Gastrocnemius medialis (tissue), 4 donors: ENCODE data around the gene MRC2. TPM values are rescaled to one million over a fixed set of nuclear protein-coding genes. Genes with fewer than 3 reads are reported as not detected.

Source experiments
- ATAC-seq, 2 donors: fragments of 150-250 bp; one replicate each; pipeline ENCODE4 v1.9.1; 2016
- DNase-seq, 2 donors: peaks; one replicate each; pipeline ENCODE4 v3.0.0-alpha.2; 2019
- H3K27ac ChIP-seq, 4 donors: fragments of 200-600 bp; sonication (generic); 1 replicate in 1 of 4; 2 replicates in 3 of 4; pipeline ENCODE4 v1.5.1; 2016 to 2018; ENCODE audit warnings: mild to moderate bottlenecking in 2 of 4, moderate library complexity in 1 of 4
- H3K27me3 ChIP-seq, 3 donors: fragments of 200-600 bp; sonication (generic) in 2 of 3; 1 replicate in 1 of 3; 2 replicates in 2 of 3; pipeline versions ENCODE4 v1.5.1 to v1.6.0; 2016 to 2019; ENCODE audit warnings: mild to moderate bottlenecking in 1 of 3, moderate library complexity in 1 of 3
- H3K36me3 ChIP-seq, 2 donors: fragments of 200-600 bp; sonication (generic) in 1 of 2; one replicate each; pipeline ENCODE4 v1.5.1; 2017 to 2018
- H3K4me1 ChIP-seq, 2 donors: fragments of 200-600 bp; sonication (generic) in 1 of 2; one replicate each; pipeline ENCODE4 v1.5.1; 2016 to 2017; ENCODE audit warnings: mild to moderate bottlenecking in 2 of 2
- H3K4me3 ChIP-seq, 4 donors: fragments of 200-600 bp; sonication (generic) in 3 of 4; 1 replicate in 1 of 4; 2 replicates in 3 of 4; pipeline ENCODE4 v1.5.1; 2016 to 2019; ENCODE audit warnings: mild to moderate bottlenecking in 2 of 4
- H3K9me3 ChIP-seq, 3 donors: fragments of 200-600 bp; sonication (generic) in 2 of 3; 1 replicate in 1 of 3; 2 replicates in 2 of 3; pipeline ENCODE4 v1.5.1; 2016 to 2019
- POLR2A ChIP-seq, 2 donors: fragments of 450-650 bp; IDR thresholded peaks; one replicate each; pipeline ENCODE4 v1.6.1; 2017; ENCODE audit warnings: antibody characterized with exemption in 2 of 2, mild to moderate bottlenecking in 2 of 2, moderate library complexity in 2 of 2
- in situ Hi-C, 4 donors: fragments of 200-750 bp; cut with MboI; loops; one replicate each; pipeline versions ENCODE4 v1.15.0 to v1.8.0; 2017; ENCODE audit warnings: low sequenced_read_pairs in 4 of 4
- intact Hi-C: fragments of 100-400 bp; cut with DNase I; formaldehyde crosslinking; loops from one replicate; pipeline ENCODE4 v1.15.1; 2023; ENCODE audit warnings: low total_unique reads
- total RNA-seq, 4 donors: library from RNA; depleted of rRNA; stranded (reverse); fragments of >200 nt; gene quantifications; one replicate each; pipeline versions ENCODE4 v1.1.0 to v1.2.3, GENCODE V29; 2016
- TF ChIP-seq, protein P1 (sequence below), 5 experiments: fragments of 450-650 bp in 3 of 5; fragments of 200-600 bp in 2 of 5; sonication (generic) in 2 of 5; IDR thresholded peaks in 4 of 5; conservative IDR thresholded peaks in 1 of 5; 1 replicate in 4 of 5; 2 replicates in 1 of 5; pipeline ENCODE4 v1.5.1; 2016 to 2019; ENCODE audit warnings: antibody characterized with exemption in 5 of 5, mild to moderate bottlenecking in 3 of 5, moderate library complexity in 3 of 5

Gene MRC2
- total RNA-seq, 4 donors from 2014 or later = 4.8 to 15.0 (median 5.5) TPM

DNA sequence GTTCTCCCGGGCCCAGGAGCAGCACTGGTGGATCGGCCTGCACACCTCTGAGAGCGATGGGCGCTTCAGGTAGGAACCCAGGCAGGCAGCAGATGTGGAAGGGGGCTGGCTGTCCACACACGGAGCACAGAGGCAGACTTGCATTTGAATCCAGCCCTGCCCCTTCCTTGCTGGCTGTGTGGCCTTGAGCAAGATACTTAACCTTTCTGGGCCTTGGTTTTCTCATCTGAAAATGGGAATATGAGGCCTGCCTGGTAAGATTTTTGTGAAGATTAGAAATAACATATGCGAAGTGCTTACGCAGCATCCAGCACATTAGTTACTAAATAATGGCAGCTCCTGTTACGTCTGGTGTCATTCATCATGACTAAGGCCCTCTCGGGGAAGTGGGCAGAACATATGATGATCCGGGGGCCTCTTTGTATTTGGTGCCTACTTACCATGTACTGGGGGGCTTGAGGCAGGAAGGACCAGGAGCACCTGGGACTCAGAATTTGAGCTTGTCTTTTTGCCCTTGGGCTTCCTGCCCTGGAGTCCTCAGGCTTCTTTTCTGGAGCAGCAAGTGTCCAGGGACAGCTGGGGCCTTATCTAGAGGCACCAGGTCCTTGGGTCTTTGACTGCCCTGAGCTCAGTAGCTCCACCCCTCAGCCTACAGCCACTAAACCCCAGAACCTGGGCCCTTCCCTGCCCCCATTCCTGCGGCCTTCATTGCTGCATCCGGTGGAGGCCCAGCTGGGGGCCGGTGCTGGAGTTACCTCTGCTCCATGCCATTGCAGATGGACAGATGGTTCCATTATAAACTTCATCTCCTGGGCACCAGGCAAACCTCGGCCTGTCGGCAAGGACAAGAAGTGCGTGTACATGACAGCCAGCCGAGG, 53.8 kb downstream of the MRC2 start:
- Histone ChIP-seq H3K9me3 (no peaks in the 10 kb centered on the region), H3K27ac (no peak overlapping the region), H3K4me1 (no peaks in the 10 kb centered on the region), H3K4me3 (no peak overlapping the region), H3K36me3 (no peaks in the 10 kb centered on the region), H3K27me3 (no peaks in the 10 kb centered on the region)
- no peak for TF ChIP-seq POLR2A (IDR thresholded peaks at IDR 0.05)
- TF ChIP-seq, protein P1, sequence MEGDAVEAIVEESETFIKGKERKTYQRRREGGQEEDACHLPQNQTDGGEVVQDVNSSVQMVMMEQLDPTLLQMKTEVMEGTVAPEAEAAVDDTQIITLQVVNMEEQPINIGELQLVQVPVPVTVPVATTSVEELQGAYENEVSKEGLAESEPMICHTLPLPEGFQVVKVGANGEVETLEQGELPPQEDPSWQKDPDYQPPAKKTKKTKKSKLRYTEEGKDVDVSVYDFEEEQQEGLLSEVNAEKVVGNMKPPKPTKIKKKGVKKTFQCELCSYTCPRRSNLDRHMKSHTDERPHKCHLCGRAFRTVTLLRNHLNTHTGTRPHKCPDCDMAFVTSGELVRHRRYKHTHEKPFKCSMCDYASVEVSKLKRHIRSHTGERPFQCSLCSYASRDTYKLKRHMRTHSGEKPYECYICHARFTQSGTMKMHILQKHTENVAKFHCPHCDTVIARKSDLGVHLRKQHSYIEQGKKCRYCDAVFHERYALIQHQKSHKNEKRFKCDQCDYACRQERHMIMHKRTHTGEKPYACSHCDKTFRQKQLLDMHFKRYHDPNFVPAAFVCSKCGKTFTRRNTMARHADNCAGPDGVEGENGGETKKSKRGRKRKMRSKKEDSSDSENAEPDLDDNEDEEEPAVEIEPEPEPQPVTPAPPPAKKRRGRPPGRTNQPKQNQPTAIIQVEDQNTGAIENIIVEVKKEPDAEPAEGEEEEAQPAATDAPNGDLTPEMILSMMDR (IDR thresholded peaks at IDR 0.05 in 4 of 5, conservative IDR thresholded peaks at IDR 0.05 in 1 of 5) = no peak
- ATAC-seq = no peak
- in situ Hi-C loops = loop anchor here in 1 of 4 donors (25.0 kb wide), 1 partner anchor 831 kb away; the partner anchor contains the start of gene KCNH6
- intact Hi-C loops = no loop called here
- DNase-seq = no peak

DNA sequence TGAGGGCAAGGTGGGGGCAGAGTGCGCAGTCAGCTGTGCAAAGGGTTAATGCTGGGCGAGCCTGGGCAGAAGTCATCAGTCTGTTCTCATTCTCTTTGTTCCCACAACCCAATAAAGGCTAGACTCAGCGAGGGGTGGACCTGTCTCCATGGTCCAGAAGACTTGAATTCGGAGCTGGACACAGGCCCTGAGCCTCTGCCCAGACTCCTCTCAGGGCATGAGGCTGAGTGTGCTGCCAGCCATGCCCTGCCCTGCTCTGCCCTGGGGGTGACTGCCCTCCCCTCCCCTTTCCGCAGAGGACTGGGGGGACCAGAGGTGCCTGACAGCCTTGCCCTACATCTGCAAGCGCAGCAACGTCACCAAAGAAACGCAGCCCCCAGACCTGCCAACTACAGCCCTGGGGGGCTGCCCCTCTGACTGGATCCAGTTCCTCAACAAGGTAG, 54.5 kb downstream of the MRC2 start:
- H3K27ac ChIP-seq = no peak overlapping the region
- no peak overlapping the region for H3K4me3 ChIP-seq
- intact Hi-C loops = no loop called here
- H3K36me3 ChIP-seq = no peaks in the 10 kb centered on the region
- no peaks in the 10 kb centered on the region for H3K4me1 ChIP-seq
- in situ Hi-C loops = loop anchor here in 1 of 4 donors (25.0 kb wide), 1 partner anchor 830 kb away; the partner anchor contains the start of gene KCNH6
- ATAC-seq (no peak), DNase-seq (no peak)
- H3K27me3 ChIP-seq = no peaks in the 10 kb centered on the region
- no peak for TF ChIP-seq POLR2A (IDR thresholded peaks at IDR 0.05)
- TF ChIP-seq, protein P1 (IDR thresholded peaks at IDR 0.05 in 4 of 5, conservative IDR thresholded peaks at IDR 0.05 in 1 of 5) = no peak
- no peaks in the 10 kb centered on the region for H3K9me3 ChIP-seq

DNA sequence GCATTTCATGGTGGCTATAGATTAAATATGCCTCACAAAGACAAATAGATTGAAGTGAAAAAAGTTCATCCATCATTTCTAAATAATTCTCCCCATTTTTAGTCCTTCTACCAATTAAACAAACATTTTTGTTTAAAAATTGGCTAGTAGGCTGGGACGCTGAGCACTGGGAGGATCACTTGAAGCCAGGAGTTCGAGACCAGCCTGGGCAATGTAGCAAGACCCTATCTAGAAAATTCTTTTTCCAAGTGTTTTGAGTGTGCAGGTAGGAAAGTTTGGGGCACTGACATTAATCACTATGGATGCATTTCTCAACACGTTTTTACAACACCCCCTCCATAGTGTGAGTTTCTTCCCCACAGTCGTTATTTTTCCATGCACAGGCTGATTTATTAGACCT, 56.7 kb downstream of the MRC2 start:
- ATAC-seq = no peak
- H3K9me3 ChIP-seq = no peaks in the 10 kb centered on the region

DNA sequence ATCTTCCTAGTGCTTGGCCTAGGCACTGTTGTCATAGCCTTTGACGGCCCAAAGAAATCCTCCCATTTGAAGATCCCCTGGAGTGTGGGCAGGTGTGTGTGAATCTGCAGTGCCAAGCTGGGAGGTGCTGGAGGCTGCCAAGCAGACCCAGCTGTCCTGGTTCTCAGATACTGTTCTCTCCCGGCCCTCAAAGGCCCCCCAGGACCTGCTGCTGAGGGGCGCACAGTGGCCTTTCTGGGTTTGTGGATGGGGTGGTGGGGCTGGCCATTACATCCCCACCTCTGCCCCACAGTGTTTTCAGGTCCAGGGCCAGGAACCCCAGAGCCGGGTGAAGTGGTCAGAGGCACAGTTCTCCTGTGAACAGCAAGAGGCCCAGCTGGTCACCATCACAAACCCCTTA, 60.5 kb downstream of the MRC2 start:
- Histone ChIP-seq H3K36me3 (no peaks in the 10 kb centered on the region), H3K4me3 (no peak overlapping the region), H3K9me3 (no peaks in the 10 kb centered on the region), H3K27me3 (no peaks in the 10 kb centered on the region), H3K4me1 (no peaks in the 10 kb centered on the region), H3K27ac (no peak overlapping the region)
- no peak for ATAC-seq
- no peak for DNase-seq
- no peak for TF ChIP-seq POLR2A (IDR thresholded peaks at IDR 0.05)
- TF ChIP-seq, protein P1 (IDR thresholded peaks at IDR 0.05 in 4 of 5, conservative IDR thresholded peaks at IDR 0.05 in 1 of 5) = no peak
- intact Hi-C loops (no loop called here), in situ Hi-C loops (loop anchor here in 1 of 4 donors (25.0 kb wide), 1 partner anchor 824 kb away; the partner anchor contains the start of gene KCNH6)

More for the DNA sequence above, 56.7 kb downstream of the MRC2 start:
- Histone ChIP-seq H3K4me1 (no peaks in the 10 kb centered on the region), H3K4me3 (no peak overlapping the region), H3K27ac (no peak overlapping the region), H3K27me3 (no peaks in the 10 kb centered on the region), H3K36me3 (no peaks in the 10 kb centered on the region)
- in situ Hi-C loops = loop anchor here in 1 of 4 donors (25.0 kb wide), 1 partner anchor 828 kb away; the partner anchor contains the start of gene KCNH6
- TF ChIP-seq, protein P1 (IDR thresholded peaks at IDR 0.05 in 4 of 5, conservative IDR thresholded peaks at IDR 0.05 in 1 of 5) = no peak
- no peak for TF ChIP-seq POLR2A (IDR thresholded peaks at IDR 0.05)
- intact Hi-C loops = no loop called here
- no peak for DNase-seq
